A549 treated with AZD2906 at 1 μM for 4 hours (cell line): ENCODE data around the gene CBLN3. TPM values are rescaled to one million over a fixed set of nuclear protein-coding genes. Genes with fewer than 3 reads are reported as not detected.

ENCODE experiments used
- total RNA-seq: library from RNA; stranded (reverse); fragments of 200-300 nt; extraction: Qiagen RNA extraction; gene quantifications from 5 replicates; pipeline ENCODE4 v1.2.3, GENCODE V29; 2022

The CBLN3 gene
- 1.0 to 1.7 TPM (median 1.3 TPM) in 5 replicates for total RNA-seq

GRCh38 chr14:24429395-24430142, at the start of gene CBLN3, which contains the start of gene KHNYN:
TSS of gene CBLN3 (minus strand) at chr14:24429668. CDS start at chr14:24429054, 614 bp downstream.
TSS of gene KHNYN (plus strand) at chr14:24429954. CDS start at chr14:24430731, 777 bp downstream.

DNA sequence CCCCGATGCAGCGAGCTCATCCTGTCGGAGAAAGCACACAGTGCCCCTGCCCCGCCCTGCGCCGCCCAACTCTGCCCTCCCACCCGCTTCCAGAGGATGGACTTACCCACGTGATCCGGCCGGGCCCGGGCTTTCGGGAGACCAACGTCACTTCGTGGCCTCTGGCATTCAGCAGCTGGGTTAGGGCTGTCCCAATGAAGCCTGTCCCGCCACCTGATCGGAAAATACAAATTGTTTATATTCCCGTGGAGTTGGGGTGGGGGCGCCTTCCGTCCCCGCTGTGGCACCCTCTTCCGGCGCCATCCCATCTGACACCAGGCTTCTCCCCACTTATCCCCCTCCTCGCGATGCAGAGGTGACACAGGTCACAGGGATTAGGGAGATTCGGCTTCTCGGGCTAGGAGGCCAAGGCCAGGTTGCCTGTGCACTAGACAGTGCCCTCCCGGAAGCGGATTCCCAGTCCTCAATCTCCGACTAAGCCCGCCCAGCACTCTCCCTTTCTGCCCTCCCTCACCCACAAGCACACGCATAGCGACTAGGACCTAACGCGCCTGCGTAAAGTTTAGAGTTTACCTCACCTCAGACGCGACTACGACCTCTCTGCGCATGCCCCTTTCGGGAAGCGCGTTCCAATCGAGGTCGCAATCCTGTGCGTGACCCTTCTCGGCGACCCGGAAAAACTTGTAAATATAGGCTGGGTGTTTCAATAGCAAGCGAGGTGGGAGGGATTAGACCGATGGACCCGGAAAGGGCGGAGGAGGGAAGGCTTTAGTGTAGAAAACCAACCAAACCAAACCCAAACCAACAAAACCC, 13.0 kb upstream of the CBLN3 start, which contains the start of gene SDR39U1:
TSS of gene SDR39U1 (minus strand) at position 537 of the 813 bp plus-strand sequence. CDS start at position 530, 7 bp downstream.

DNA sequence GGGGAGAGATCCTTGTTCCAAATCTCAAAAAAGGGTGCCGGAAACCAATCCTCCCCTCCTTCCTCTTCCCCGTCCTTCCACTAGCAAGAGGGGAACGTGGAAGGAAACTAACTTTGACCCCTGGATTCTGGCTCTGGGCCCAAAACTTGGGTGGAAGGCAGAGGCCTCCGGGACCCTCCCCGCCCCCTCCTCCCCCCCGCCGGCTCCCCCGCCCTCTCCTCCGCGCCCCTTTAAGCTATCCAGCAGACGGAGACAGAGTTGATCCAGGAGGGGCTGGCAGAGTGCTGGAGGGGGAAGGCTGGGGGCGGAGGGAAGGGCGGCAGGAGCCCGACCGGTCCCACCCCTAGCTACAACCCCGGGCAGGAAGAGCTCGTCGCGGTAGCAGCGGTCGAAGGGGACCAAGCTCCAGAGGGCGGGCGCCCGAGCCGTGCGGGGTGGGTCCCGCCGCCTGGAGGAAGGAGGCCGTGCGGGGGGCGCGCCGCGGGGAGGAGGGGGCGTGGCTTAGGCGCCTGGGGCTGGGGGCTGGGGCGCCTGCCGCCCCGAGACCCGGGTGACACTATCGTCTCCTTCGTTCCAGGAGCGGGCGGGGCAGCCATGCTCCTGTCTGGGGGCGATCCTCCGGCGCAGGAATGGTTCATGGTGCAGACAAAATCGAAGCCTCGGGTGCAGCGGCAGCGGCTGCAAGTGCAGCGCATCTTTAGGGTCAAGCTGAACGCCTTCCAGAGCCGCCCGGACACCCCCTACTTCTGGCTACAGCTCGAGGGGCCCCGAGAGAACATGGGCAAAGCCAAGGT, 30.6 kb downstream of the CBLN3 start, which contains the start of gene NYNRIN:
TSS of gene NYNRIN (plus strand) at position 351 of the 794 bp plus-strand sequence. CDS start at position 595, 244 bp downstream.

Other genes starting within 250 kb of the CBLN3 start
- gene IPO4, start 240.9 kb downstream of the CBLN3 start, total RNA-seq = 75.4 to 87.1 TPM (median 80.0 TPM) in 5 replicates
- 60.6 to 69.9 TPM (median 64.6 TPM) in 5 replicates for gene TM9SF1, start 234.2 kb downstream of the CBLN3 start, total RNA-seq
- not detected in 5 replicates for gene TSSK4, start 224.0 kb downstream of the CBLN3 start, total RNA-seq
- 78.2 to 100.0 TPM (median 79.3 TPM) in 5 replicates for gene CHMP4A, start 216.2 kb downstream of the CBLN3 start, total RNA-seq
- 28.9 to 33.7 TPM (median 31.1 TPM) in 5 replicates for gene MDP1, start 213.6 kb downstream of the CBLN3 start, total RNA-seq
- gene NEDD8, start 197.3 kb downstream of the CBLN3 start, total RNA-seq = 433 to 471 TPM (median 446 TPM) in 5 replicates
- gene GMPR2, start 196.7 kb downstream of the CBLN3 start, total RNA-seq = 53.0 to 66.2 TPM (median 54.3 TPM) in 5 replicates
- gene TINF2, start 187.0 kb downstream of the CBLN3 start, total RNA-seq = 33.4 to 37.5 TPM (median 36.9 TPM) in 5 replicates
- gene TGM1, start 166.5 kb downstream of the CBLN3 start, total RNA-seq = 0.93 to 1.8 TPM (median 1.1 TPM) in 5 replicates
- 15.8 to 17.3 TPM (median 16.6 TPM) in 5 replicates for gene RABGGTA, start 158.1 kb downstream of the CBLN3 start, total RNA-seq
- 9.9 to 12.1 TPM (median 12.0 TPM) in 5 replicates for gene DHRS1, start 129.9 kb downstream of the CBLN3 start, total RNA-seq
- 13.4 to 16.4 TPM (median 14.4 TPM) in 5 replicates for gene NOP9, start 129.8 kb downstream of the CBLN3 start, total RNA-seq
- 0.12 to 0.26 TPM (median 0.23 TPM) in 5 replicates for gene CIDEB, start 121.7 kb downstream of the CBLN3 start, total RNA-seq
- gene LTB4R2, start 119.5 kb downstream of the CBLN3 start, total RNA-seq = 2.4 to 5.1 TPM (median 4.0 TPM) in 5 replicates
- gene LTB4R, start 118.2 kb downstream of the CBLN3 start, total RNA-seq = 3.1 to 6.1 TPM (median 5.2 TPM) in 5 replicates
- gene ADCY4, start 94.6 kb downstream of the CBLN3 start, total RNA-seq = not detected in 5 replicates
- not detected in 5 replicates for gene RIPK3, start 89.7 kb downstream of the CBLN3 start, total RNA-seq
- 0.05 to 0.31 TPM (median 0.07 TPM) in 5 replicates for gene NFATC4, start 61.5 kb downstream of the CBLN3 start, total RNA-seq
- 0.31 to 0.44 TPM (median 0.41 TPM) in 5 replicates for gene NYNRIN, start 30.7 kb downstream of the CBLN3 start, total RNA-seq
- 22.8 to 28.3 TPM (median 24.8 TPM) in 5 replicates for gene KHNYN, start 286 bp upstream of the CBLN3 start, total RNA-seq
- 40.2 to 54.8 TPM (median 51.8 TPM) in 5 replicates for gene SDR39U1, start 13.1 kb upstream of the CBLN3 start, total RNA-seq
- gene CMA1, start 78.6 kb upstream of the CBLN3 start, total RNA-seq = not detected in 5 replicates
- not detected in 5 replicates for gene CTSG, start 146.6 kb upstream of the CBLN3 start, total RNA-seq
- gene GZMH, start 180.0 kb upstream of the CBLN3 start, total RNA-seq = not detected in 5 replicates
- not detected in 5 replicates for gene GZMB, start 204.5 kb upstream of the CBLN3 start, total RNA-seq